Measurements from ENCODE around the gene MLXIP.

DNA sequence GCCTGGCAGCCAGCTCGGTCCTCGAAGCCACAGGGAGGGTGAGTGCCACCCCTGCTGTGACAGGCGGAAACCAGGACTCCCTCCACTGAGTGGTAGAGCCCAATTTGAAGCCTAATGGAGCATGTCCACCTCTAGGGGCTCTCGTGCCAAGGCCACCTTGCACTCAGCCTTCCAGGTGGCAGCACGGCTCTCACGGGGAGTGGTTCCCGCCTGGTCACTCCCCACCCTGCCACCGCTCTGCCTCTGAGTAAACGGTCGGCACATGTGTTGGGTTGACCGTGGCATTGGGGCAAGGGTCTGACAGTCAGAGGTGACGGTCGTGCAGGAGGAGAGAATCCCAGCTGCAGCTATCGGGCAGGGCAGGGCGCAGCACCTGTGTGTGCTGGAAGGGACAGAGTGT lies 60.7 kb downstream of the MLXIP start:
- TF ChIP-seq EZH2phosphoT487 (conservative IDR thresholded peaks at IDR 0.05; ENCODE audit: low read length): no peak
- TF ChIP-seq, protein P1, sequence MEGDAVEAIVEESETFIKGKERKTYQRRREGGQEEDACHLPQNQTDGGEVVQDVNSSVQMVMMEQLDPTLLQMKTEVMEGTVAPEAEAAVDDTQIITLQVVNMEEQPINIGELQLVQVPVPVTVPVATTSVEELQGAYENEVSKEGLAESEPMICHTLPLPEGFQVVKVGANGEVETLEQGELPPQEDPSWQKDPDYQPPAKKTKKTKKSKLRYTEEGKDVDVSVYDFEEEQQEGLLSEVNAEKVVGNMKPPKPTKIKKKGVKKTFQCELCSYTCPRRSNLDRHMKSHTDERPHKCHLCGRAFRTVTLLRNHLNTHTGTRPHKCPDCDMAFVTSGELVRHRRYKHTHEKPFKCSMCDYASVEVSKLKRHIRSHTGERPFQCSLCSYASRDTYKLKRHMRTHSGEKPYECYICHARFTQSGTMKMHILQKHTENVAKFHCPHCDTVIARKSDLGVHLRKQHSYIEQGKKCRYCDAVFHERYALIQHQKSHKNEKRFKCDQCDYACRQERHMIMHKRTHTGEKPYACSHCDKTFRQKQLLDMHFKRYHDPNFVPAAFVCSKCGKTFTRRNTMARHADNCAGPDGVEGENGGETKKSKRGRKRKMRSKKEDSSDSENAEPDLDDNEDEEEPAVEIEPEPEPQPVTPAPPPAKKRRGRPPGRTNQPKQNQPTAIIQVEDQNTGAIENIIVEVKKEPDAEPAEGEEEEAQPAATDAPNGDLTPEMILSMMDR (IDR thresholded peaks at IDR 0.05; ENCODE audit: insufficient read depth, low read length, poor library complexity, severe bottlenecking): no peak
